Measurements from ENCODE around the gene MFAP4. TPM values are rescaled to one million over a fixed set of nuclear protein-coding genes. Genes with fewer than 3 reads are reported as not detected.

The MFAP4 gene
- total RNA-seq, 1 experiment from 2014 or later = not detected

- no peaks in the 10 kb centered on the region for H3K9me2 ChIP-seq (replicated peaks; ENCODE audit: low read length)
- H3K9ac ChIP-seq (ENCODE audit: low read length) = no peak overlapping the region
- H3K79me2 ChIP-seq (ENCODE audit: low read length) = no peaks in the 10 kb centered on the region
- ATAC-seq (peak; percentile 35; the same call in 1 of the 2 replicates), DNase-seq (peak; percentile 58)
- no peaks in the 10 kb centered on the region for H3K36me3 ChIP-seq (ENCODE audit: low read depth, low read length)
- H4K20me1 ChIP-seq (ENCODE audit: low read length) = no peaks in the 10 kb centered on the region
- no peaks in the 10 kb centered on the region for H3F3A ChIP-seq (ENCODE audit: low read length, unreplicated experiment)
- no peak overlapping the region for H3K4me2 ChIP-seq (ENCODE audit: low read length)
- BruUV-seq (replicated peaks) = no TSS peak
- no peak overlapping the region for H2AFZ ChIP-seq (ENCODE audit: low read length)
- POLR2A ChIA-PET (ENCODE audit: unreplicated experiment) = no interaction called here
- H3K9me3 ChIP-seq (ENCODE audit: low read length) = no peaks in the 10 kb centered on the region
- CTCF ChIA-PET = no interaction called here
- no peaks in the 10 kb centered on the region for H3K27me3 ChIP-seq (ENCODE audit: low read length)
- H3K27ac ChIP-seq (ENCODE audit: low read length) = no peak overlapping the region
- TF ChIP-seq EZH2phosphoT487 (IDR thresholded peaks at IDR 0.05; ENCODE audit: borderline replicate concordance, low read length) (no peak), CTCF (conservative IDR thresholded peaks at IDR 0.05; ENCODE audit: low read depth, low read length) (no peak), EZH2 (IDR thresholded peaks at IDR 0.05; ENCODE audit: low read length, unreplicated experiment) (no peak)
- intact Hi-C loops (cut with micrococcal nuclease) = no loop called here
- peaks cover 6% of the 10 kb centered on the region for H3K4me1 ChIP-seq (ENCODE audit: insufficient read depth, low read length)
- no peak overlapping the region for H3K4me3 ChIP-seq (ENCODE audit: low read length)
These were observed 38.2 kb upstream of the MFAP4 start for GRCh38 chr17:19424934-19425868.

- Histone ChIP-seq H3K36me3 (ENCODE audit: low read depth, low read length) (no peaks in the 10 kb centered on the region), H3K27me3 (ENCODE audit: low read length) (no peaks in the 10 kb centered on the region), H3K4me3 (ENCODE audit: low read length) (no peak overlapping the region), H3K9me3 (ENCODE audit: low read length) (no peaks in the 10 kb centered on the region), H2AFZ (ENCODE audit: low read length) (no peak overlapping the region), H3K4me2 (ENCODE audit: low read length) (no peak overlapping the region), H4K20me1 (ENCODE audit: low read length) (no peaks in the 10 kb centered on the region), H3K9me2 (replicated peaks; ENCODE audit: low read length) (no peaks in the 10 kb centered on the region), H3K9ac (ENCODE audit: low read length) (no peak overlapping the region), H3F3A (ENCODE audit: low read length, unreplicated experiment) (no peaks in the 10 kb centered on the region), H3K79me2 (ENCODE audit: low read length) (no peaks in the 10 kb centered on the region), H3K4me1 (ENCODE audit: insufficient read depth, low read length) (peaks cover 6% of the 10 kb centered on the region), H3K27ac (ENCODE audit: low read length) (no peak overlapping the region)
- no TSS peak for BruUV-seq (replicated peaks)
- intact Hi-C loops (cut with micrococcal nuclease) = no loop called here
- DNase-seq = no peak
- no peak for ATAC-seq
- POLR2A ChIA-PET (ENCODE audit: unreplicated experiment) = no interaction called here
- TF ChIP-seq CTCF (conservative IDR thresholded peaks at IDR 0.05; ENCODE audit: low read depth, low read length) = no peak
- no peak for TF ChIP-seq EZH2phosphoT487 (IDR thresholded peaks at IDR 0.05; ENCODE audit: borderline replicate concordance, low read length)
- TF ChIP-seq EZH2 (IDR thresholded peaks at IDR 0.05; ENCODE audit: low read length, unreplicated experiment) = no peak
- CTCF ChIA-PET = no interaction called here
These were observed 34.9 kb upstream of the MFAP4 start for GRCh38 chr17:19421926-19422325.

- POLR2A ChIA-PET (ENCODE audit: unreplicated experiment) = no interaction called here
- BruUV-seq (replicated peaks) = no TSS peak
- TF ChIP-seq CTCF (conservative IDR thresholded peaks at IDR 0.05; ENCODE audit: low read depth, low read length) = no peak
- no peak for TF ChIP-seq EZH2 (IDR thresholded peaks at IDR 0.05; ENCODE audit: low read length, unreplicated experiment)
- no peak for TF ChIP-seq EZH2phosphoT487 (IDR thresholded peaks at IDR 0.05; ENCODE audit: borderline replicate concordance, low read length)
- ATAC-seq (no peak), DNase-seq (no peak)
- Histone ChIP-seq H3K27me3 (ENCODE audit: low read length) (no peaks in the 10 kb centered on the region), H3K27ac (ENCODE audit: low read length) (no peak overlapping the region), H3K36me3 (ENCODE audit: low read depth, low read length) (no peaks in the 10 kb centered on the region), H3F3A (ENCODE audit: low read length, unreplicated experiment) (no peaks in the 10 kb centered on the region), H3K4me1 (ENCODE audit: insufficient read depth, low read length) (peaks cover 6% of the 10 kb centered on the region), H4K20me1 (ENCODE audit: low read length) (no peaks in the 10 kb centered on the region), H3K79me2 (ENCODE audit: low read length) (no peaks in the 10 kb centered on the region), H3K9me3 (ENCODE audit: low read length) (no peaks in the 10 kb centered on the region), H3K4me2 (ENCODE audit: low read length) (no peak overlapping the region), H3K9me2 (replicated peaks; ENCODE audit: low read length) (no peaks in the 10 kb centered on the region), H3K9ac (ENCODE audit: low read length) (no peak overlapping the region), H2AFZ (ENCODE audit: low read length) (no peak overlapping the region), H3K4me3 (ENCODE audit: low read length) (no peak overlapping the region)
- CTCF ChIA-PET = no interaction called here
- intact Hi-C loops (cut with micrococcal nuclease) = no loop called here
These were observed 34.2 kb upstream of the MFAP4 start for GRCh38 chr17:19421219-19421618.
